ENCODE measurements around the gene KIF23.
"Not testable (repeated sequence)": the region's sequence is repeated elsewhere in the genome, so short reads cannot be mapped to it uniquely, and the experiment has no call there.

The KIF23 gene

GRCh38 chr15:69434679-69435078, 20.5 kb downstream of the KIF23 start:
- no peak for FAIRE-seq
- TF ChIP-seq, protein P1, sequence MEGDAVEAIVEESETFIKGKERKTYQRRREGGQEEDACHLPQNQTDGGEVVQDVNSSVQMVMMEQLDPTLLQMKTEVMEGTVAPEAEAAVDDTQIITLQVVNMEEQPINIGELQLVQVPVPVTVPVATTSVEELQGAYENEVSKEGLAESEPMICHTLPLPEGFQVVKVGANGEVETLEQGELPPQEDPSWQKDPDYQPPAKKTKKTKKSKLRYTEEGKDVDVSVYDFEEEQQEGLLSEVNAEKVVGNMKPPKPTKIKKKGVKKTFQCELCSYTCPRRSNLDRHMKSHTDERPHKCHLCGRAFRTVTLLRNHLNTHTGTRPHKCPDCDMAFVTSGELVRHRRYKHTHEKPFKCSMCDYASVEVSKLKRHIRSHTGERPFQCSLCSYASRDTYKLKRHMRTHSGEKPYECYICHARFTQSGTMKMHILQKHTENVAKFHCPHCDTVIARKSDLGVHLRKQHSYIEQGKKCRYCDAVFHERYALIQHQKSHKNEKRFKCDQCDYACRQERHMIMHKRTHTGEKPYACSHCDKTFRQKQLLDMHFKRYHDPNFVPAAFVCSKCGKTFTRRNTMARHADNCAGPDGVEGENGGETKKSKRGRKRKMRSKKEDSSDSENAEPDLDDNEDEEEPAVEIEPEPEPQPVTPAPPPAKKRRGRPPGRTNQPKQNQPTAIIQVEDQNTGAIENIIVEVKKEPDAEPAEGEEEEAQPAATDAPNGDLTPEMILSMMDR (IDR thresholded peaks at IDR 0.05; ENCODE audit: insufficient read depth, missing control alignments), result no peak

GRCh38 chr15:69435985-69436384, 21.8 kb downstream of the KIF23 start:
- TF ChIP-seq, protein P1 (IDR thresholded peaks at IDR 0.05; ENCODE audit: insufficient read depth, missing control alignments), result no peak
- FAIRE-seq (no peak), DNase-seq (ENCODE audit: insufficient read length, low spot score) (no peak)

More at GRCh38 chr15:69434679-69435078, 20.5 kb downstream of the KIF23 start:
- no peak for DNase-seq (ENCODE audit: insufficient read length, low spot score)

GRCh38 chr15:69436951-69437350, 22.8 kb downstream of the KIF23 start:
- DNase-seq (ENCODE audit: insufficient read length, low spot score), result no peak
- TF ChIP-seq, protein P1 (IDR thresholded peaks at IDR 0.05; ENCODE audit: insufficient read depth, missing control alignments), result no peak
- FAIRE-seq, result no peak

DNA sequence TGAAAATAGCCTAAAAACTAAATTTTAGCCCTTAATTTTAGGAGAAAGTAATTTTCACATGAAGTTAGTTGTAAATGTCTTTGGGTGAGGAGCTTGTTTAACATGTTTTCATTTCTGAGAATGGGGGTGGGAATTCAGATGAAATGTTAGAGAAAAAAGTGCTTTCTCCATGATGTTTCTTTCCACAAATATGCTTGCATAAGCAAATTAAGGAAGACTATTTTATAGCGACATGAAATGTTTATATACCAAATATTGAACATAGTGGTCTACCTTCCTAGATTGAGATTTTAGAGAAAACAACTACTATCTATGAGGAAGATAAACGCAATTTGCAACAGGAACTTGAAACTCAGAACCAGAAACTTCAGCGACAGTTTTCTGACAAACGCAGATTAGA, 25.5 kb downstream of the KIF23 start:
- TF ChIP-seq, protein P1 (IDR thresholded peaks at IDR 0.05; ENCODE audit: insufficient read depth, missing control alignments), result no peak
- FAIRE-seq (no peak), DNase-seq (ENCODE audit: insufficient read length, low spot score) (no peak)

GRCh38 chr15:69443032-69443611, 29.0 kb downstream of the KIF23 start:
- DNase-seq (ENCODE audit: insufficient read length, low spot score) (no peak), FAIRE-seq (no peak)
- TF ChIP-seq, protein P1 (IDR thresholded peaks at IDR 0.05; ENCODE audit: insufficient read depth, missing control alignments), result no peak

- FAIRE-seq (no peak), DNase-seq (ENCODE audit: insufficient read length, low spot score) (no peak)
- TF ChIP-seq, protein P1 (IDR thresholded peaks at IDR 0.05; ENCODE audit: insufficient read depth, missing control alignments), result no peak
Observed at GRCh38 chr15:69444686-69445085, 30.5 kb downstream of the KIF23 start.

DNA sequence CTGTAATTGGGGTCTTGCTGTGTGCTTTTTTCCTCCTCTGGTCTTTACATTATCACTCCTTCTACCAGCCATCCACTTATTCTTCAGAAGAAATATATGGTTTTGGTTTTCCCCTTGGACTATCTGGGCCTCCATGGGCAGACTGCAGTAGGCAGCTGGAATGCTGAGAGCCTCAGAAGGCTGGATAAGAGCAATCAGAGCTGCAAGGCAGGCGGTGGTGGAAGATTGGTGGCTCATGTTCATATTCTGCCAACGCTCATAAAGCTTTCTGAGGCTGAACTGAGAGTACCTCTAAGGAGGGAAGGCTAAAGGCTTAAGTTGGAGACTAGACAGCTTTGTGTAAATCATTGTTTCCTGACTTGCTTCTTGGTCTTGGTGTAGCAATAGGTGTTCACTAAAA, 32.8 kb downstream of the KIF23 start:
- DNase-seq (ENCODE audit: insufficient read length, low spot score), result no peak
- TF ChIP-seq, protein P1 (IDR thresholded peaks at IDR 0.05; ENCODE audit: insufficient read depth, missing control alignments), result no peak
- no peak for FAIRE-seq

DNA sequence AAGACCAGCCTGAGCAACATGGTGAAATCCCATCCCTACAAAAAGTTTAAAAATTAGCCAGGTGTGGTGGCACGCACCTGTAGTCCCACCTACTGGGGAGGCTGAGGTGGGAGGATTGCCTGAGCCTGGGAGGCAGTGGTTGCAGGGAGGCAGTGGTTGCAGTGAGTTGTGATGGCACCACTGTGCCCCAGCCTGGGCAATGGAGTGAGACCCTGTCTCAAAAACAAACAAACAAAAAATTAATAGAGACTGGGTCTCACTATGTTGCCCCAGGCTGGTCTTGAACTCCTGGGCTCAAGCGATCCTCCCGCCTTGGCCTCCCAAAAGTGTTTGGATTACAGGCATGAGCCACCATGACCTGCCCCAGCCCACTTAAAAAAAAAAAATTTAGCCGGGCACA, 36.1 kb downstream of the KIF23 start:
- DNase-seq (ENCODE audit: insufficient read length, low spot score); FAIRE-seq: not testable (repeated sequence)

Measured in D721Med (cell line).